HepG2 (cell line): ENCODE measurements around the gene CDH13. TPM values are rescaled to one million over a fixed set of nuclear protein-coding genes. Genes with fewer than 3 reads are reported as not detected.

Source experiments
- ATAC-seq: fragments of 200-7000 bp; cut with Tn5 transposase; 3 replicates; pipeline ENCODE4 v1.9.1; 2020; ENCODE audit warnings: mild to moderate bottlenecking, moderate library complexity
- BruUV-seq: library from RNA; stranded (reverse); fragments of 400-500 nt; replicated peaks from 2 replicates; lab custom pipeline; 2021; lab: Mats Ljungman, UMichigan
- CTCF ChIA-PET: fragments of 300-600 bp; formaldehyde crosslinking; extraction: SDS; loops from one replicate; lab custom pipeline; 2021; ENCODE audit warnings: low total read pairs, inconsistent platforms, low intra/inter-chr PET ratio; lab: Yijun Ruan, JAX
- POLR2A ChIA-PET: fragments of 350-600 bp; sonication (Branson Sonifier 250); formaldehyde crosslinking; loops from one replicate; lab custom pipeline; 2020; ENCODE audit warnings: antibody characterized with exemption, inconsistent platforms; lab: Yijun Ruan, JAX
- DNase-seq: peaks from one replicate; pipeline ENCODE4 v3.0.0-alpha.2; 2015; ENCODE audit warnings: low spot score
- FAIRE-seq: peaks from 3 replicates; lab custom pipeline; 2011; peaks lifted over from hg19 to GRCh38; lab: Jason Lieb, UNC
- H2AFZ ChIP-seq: one replicate; pipeline ENCODE4 v1.6.1; 2011; ENCODE audit warnings: low read length, inconsistent platforms
- H3K27ac ChIP-seq: fragments of 300-600 bp; 3 replicates; pipeline ENCODE4 v1.8.0; 2011; ENCODE audit warnings: mixed run types, mild to moderate bottlenecking, mixed read lengths, low read length, inconsistent platforms; ENCODE audit not compliant: insufficient read depth; ENCODE audit errors: extremely low read length
- H3K27me3 ChIP-seq, 2 experiments: fragments of 200-600 bp in 1 of 2; 2 replicates in 1 of 2; 3 replicates in 1 of 2; pipeline versions ENCODE4 v1.6.0 to v1.8.0; 2011; ENCODE audit warnings: low read length in 2 of 2, mild to moderate bottlenecking in 2 of 2, moderate library complexity in 2 of 2, inconsistent platforms in 1 of 2; ENCODE audit not compliant: insufficient read depth in 2 of 2, control insufficient read depth in 1 of 2
- H3K36me3 ChIP-seq, 2 experiments: fragments of 200-600 bp in 1 of 2; replicated peaks in 1 of 2; 2 replicates in 1 of 2; 3 replicates in 1 of 2; pipeline versions ENCODE4 v1.5.1 to v1.8.0; 2011; ENCODE audit warnings: low read length in 2 of 2, inconsistent platforms in 1 of 2; ENCODE audit not compliant: insufficient read depth in 2 of 2, control insufficient read depth in 1 of 2
- H3K4me1 ChIP-seq: 2 replicates; pipeline ENCODE4 v1.5.1; 2012; ENCODE audit warnings: low read length, inconsistent platforms; ENCODE audit not compliant: insufficient read depth
- H3K4me2 ChIP-seq: 2 replicates; pipeline ENCODE4 v1.6.0; 2011; ENCODE audit warnings: low read depth, low read length, inconsistent platforms
- H3K4me3 ChIP-seq, 3 experiments: fragments of 200-600 bp in 1 of 3; sonication (generic), shearing (Covaris generic) in 1 of 3; replicated peaks in 1 of 3; 2 replicates each; pipeline ENCODE4 v1.5.1; 2011 to 2016; ENCODE audit warnings: low read length in 3 of 3, inconsistent platforms in 2 of 3, low read depth in 2 of 3, mild to moderate bottlenecking in 2 of 3, control low read depth in 1 of 3, mixed read lengths in 1 of 3; ENCODE audit not compliant: insufficient read depth in 1 of 3
- H3K79me2 ChIP-seq: one replicate; pipeline ENCODE4 v1.6.1; 2011; ENCODE audit warnings: low read length, inconsistent platforms; ENCODE audit not compliant: insufficient read depth
- H3K9ac ChIP-seq: 2 replicates; pipeline ENCODE4 v1.6.0; 2011; ENCODE audit warnings: mild to moderate bottlenecking, low read depth, low read length, inconsistent platforms; ENCODE audit not compliant: insufficient read depth
- H3K9me3 ChIP-seq: 2 replicates; pipeline ENCODE4 v1.5.1; 2012; ENCODE audit warnings: mild to moderate bottlenecking, low read length
- H4K20me1 ChIP-seq: 2 replicates; pipeline ENCODE4 v1.6.0; 2011; ENCODE audit warnings: inconsistent platforms, mild to moderate bottlenecking, low read length, moderate library complexity; ENCODE audit not compliant: insufficient read depth
- ATF2 ChIP-seq: sonication (generic); formaldehyde crosslinking; IDR thresholded peaks from 2 replicates; pipeline ENCODE4 v1.4.0; 2020; ENCODE audit warnings: missing genetic modification reagents
- IRX3 ChIP-seq: sonication (generic); formaldehyde crosslinking; IDR thresholded peaks from 2 replicates; pipeline ENCODE4 v1.8.1; 2023; ENCODE audit warnings: mild to moderate bottlenecking, low read depth, missing genetic modification reagents, borderline replicate concordance
- KDM6A ChIP-seq: IDR thresholded peaks from 2 replicates; pipeline ENCODE4 v1.6.1; 2016; ENCODE audit warnings: low read depth
- MAFK ChIP-seq, 2 experiments: IDR thresholded peaks in 1 of 2; conservative IDR thresholded peaks in 1 of 2; 2 replicates each; pipeline ENCODE4 v1.6.1; 2011; ENCODE audit warnings: improper control_type of control experiment in 2 of 2, low read length in 2 of 2
- PLSCR1 ChIP-seq: sonication (generic); formaldehyde crosslinking; IDR thresholded peaks from 2 replicates; pipeline ENCODE4 v1.5.0; 2020; ENCODE audit warnings: missing genetic modification reagents, mild to moderate bottlenecking, borderline replicate concordance
- PRDM10 ChIP-seq: sonication (generic); formaldehyde crosslinking; IDR thresholded peaks from 2 replicates; pipeline ENCODE4 v1.4.0; 2020; ENCODE audit warnings: low read depth, missing genetic modification reagents
- SNAPC4 ChIP-seq: sonication (generic); formaldehyde crosslinking; IDR thresholded peaks from 2 replicates; pipeline ENCODE4 v1.4.0; 2020; ENCODE audit warnings: mild to moderate bottlenecking, missing genetic modification reagents
- ZNF747 ChIP-seq: sonication (generic); formaldehyde crosslinking; IDR thresholded peaks from 2 replicates; pipeline ENCODE4 v1.8.1; 2023; ENCODE audit warnings: missing genetic modification reagents, mild to moderate bottlenecking, borderline replicate concordance
- WGBS: methylation state at CpG from one replicate; pipeline ENCODE4 v1.1.6; 2017; ENCODE audit warnings: low lambda C conversion rate; 5-methylcytosine and 5-hydroxymethylcytosine counted together
- in situ Hi-C: cut with HindIII; loops from 2 replicates; pipeline ENCODE4 v1.10.0; 2017; ENCODE audit warnings: low pct_unique_long_range_greater_than_20kb; ENCODE audit not compliant: extremely low pct_ligation_motif_present
- intact Hi-C: fragments of 100-400 bp; cut with micrococcal nuclease; formaldehyde crosslinking; loops from one replicate; pipeline ENCODE4 v1.10.0; 2022; ENCODE audit not compliant: unreplicated experiment
- polyA plus RNA-seq, 8 experiments: library from polyadenylated mRNA; depleted of rRNA in 3 of 8; stranded (reverse) in 7 of 8; unstranded in 1 of 8; fragments of >200 nt; fragmentation: Illumina TruSeq in 4 of 8; extraction: Trizol in 4 of 8; gene quantifications; 2 replicates each; pipeline versions ENCODE4 v1.2.1 to v1.2.3, GENCODE V29; 2011 to 2016; ENCODE audit warnings: low read depth in 4 of 8, missing spikeins in 1 of 8, mixed read lengths in 1 of 8; ENCODE audit not compliant: insufficient read depth in 1 of 8
- total RNA-seq, 5 experiments: library from RNA; depleted of rRNA; stranded (reverse); fragments of >200 nt; fragmentation: Illumina TruSeq; extraction: Trizol; gene quantifications; 2 replicates each; pipeline ENCODE4 v1.2.3, GENCODE V29; 2016; ENCODE audit warnings: low read depth in 1 of 5

The CDH13 gene
- total and polyA plus RNA-seq, 2 of the 13 experiments (the other 11 are each of a cell fraction or from before 2014, with no cell fraction given): not detected

GRCh38 chr16:82895843-82896242 is 269.1 kb downstream of the CDH13 start (continued):
- TF ChIP-seq SNAPC4 (CRISPR knock-in tag) (no peak), ZNF747 (CRISPR knock-in tag) (no peak), KDM6A (CRISPR knock-in tag) (no peak), PLSCR1 (CRISPR knock-in tag) (no peak)
- TF ChIP-seq, all 625 proteins: peak for 0

GRCh38 chr16:82899006-82899405 is 272.2 kb downstream of the CDH13 start:
- DNase-seq: no peak
- H3K4me3 ChIP-seq: no peak overlapping the region
- no peak overlapping the region for H3K9ac ChIP-seq
- H3K4me1 ChIP-seq: no peaks in the 10 kb centered on the region
- no peak overlapping the region for H3K4me2 ChIP-seq
- no peaks in the 10 kb centered on the region for H3K36me3 ChIP-seq
- no peak for FAIRE-seq
- BruUV-seq: no TSS peak
- no peak overlapping the region for H3K27ac ChIP-seq
- no peak for ATAC-seq
- no peaks in the 10 kb centered on the region for H4K20me1 ChIP-seq
- in situ Hi-C loops: no loop called here
- H3K9me3 ChIP-seq: peaks cover 28% of the 10 kb centered on the region; the same call in 1 of the 2 replicates
- H2AFZ ChIP-seq: no peak overlapping the region
- CTCF ChIA-PET: no interaction called here
- 52% methylated on average over 2 of the region's 2 CpGs for WGBS
- no peaks in the 10 kb centered on the region for H3K79me2 ChIP-seq
- intact Hi-C loops: no loop called here
- H3K27me3 ChIP-seq: no peaks in the 10 kb centered on the region
- POLR2A ChIA-PET: no interaction called here
- TF ChIP-seq PRDM10: no peak
- TF ChIP-seq MAFK (conservative IDR thresholded peaks at IDR 0.05 in 1 of 2, IDR thresholded peaks at IDR 0.05 in 1 of 2; ENCODE audit: low read length in 2 of 2): no peak
- TF ChIP-seq ATF2 (CRISPR knock-in tag): no peak
- no peak for TF ChIP-seq IRX3 (CRISPR knock-in tag)
